H1 (cell line): Measurements from ENCODE around the gene RPS6KA2. TPM values are rescaled to one million over a fixed set of nuclear protein-coding genes. Genes with fewer than 3 reads are reported as not detected.

Source experiments
- CTCF ChIA-PET: fragments of 300-600 bp; sonication (Branson Sonifier 250); formaldehyde crosslinking; loops from one replicate; lab custom pipeline; 2021; ENCODE audit not compliant: partially characterized antibody; lab: Charles Lee
- POLR2A ChIA-PET: fragments of 300-600 bp; sonication (Branson Sonifier 250); formaldehyde crosslinking; loops from one replicate; lab custom pipeline; 2021; ENCODE audit warnings: inconsistent platforms; ENCODE audit not compliant: partially characterized antibody; lab: Charles Lee
- DNase-seq, 2 experiments: peaks; one replicate each; pipeline versions ENCODE4 v3.0.0 to v3.0.0-alpha.2; 2010 to 2022; ENCODE audit warnings: low spot score in 2 of 2, low read depth in 1 of 2, mixed read lengths in 1 of 2
- FAIRE-seq: peaks from 2 replicates; lab custom pipeline; 2011; peaks lifted over from hg19 to GRCh38; lab: Jason Lieb, UNC
- H2AFZ ChIP-seq: 2 replicates; pipeline ENCODE4 v1.8.1; 2012; ENCODE audit warnings: low read length, inconsistent platforms
- H2AK5ac ChIP-seq: 2 replicates; pipeline ENCODE4 v1.6.1; 2013; ENCODE audit warnings: low read depth, low read length
- H2BK120ac ChIP-seq: replicated peaks from 2 replicates; pipeline ENCODE3; 2013; ENCODE audit warnings: low read depth, low read length, inconsistent platforms
- H2BK12ac ChIP-seq: 2 replicates; pipeline ENCODE4 v1.6.1; 2013; ENCODE audit warnings: low read depth, low read length
- H2BK15ac ChIP-seq: 2 replicates; pipeline ENCODE4 v1.6.1; 2013; ENCODE audit warnings: low read length
- H2BK20ac ChIP-seq: 2 replicates; pipeline ENCODE4 v1.6.1; 2013; ENCODE audit warnings: low read length
- H2BK5ac ChIP-seq: 2 replicates; pipeline ENCODE4 v1.6.1; 2013; ENCODE audit warnings: low read depth, low read length
- H3K14ac ChIP-seq: 2 replicates; pipeline ENCODE4 v1.6.1; 2013; ENCODE audit warnings: inconsistent platforms; ENCODE audit not compliant: insufficient read length
- H3K18ac ChIP-seq: 2 replicates; pipeline ENCODE4 v1.6.1; 2013; ENCODE audit warnings: low read length; ENCODE audit errors: extremely low read depth
- H3K23ac ChIP-seq: 2 replicates; pipeline ENCODE4 v1.6.1; 2013; ENCODE audit warnings: inconsistent platforms; ENCODE audit not compliant: insufficient read length
- H3K23me2 ChIP-seq: 2 replicates; pipeline ENCODE4 v1.6.1; 2013; ENCODE audit warnings: low read depth, low read length
- H3K27ac ChIP-seq: 2 replicates; pipeline ENCODE4 v1.6.1; 2011; ENCODE audit warnings: low read depth, low read length, inconsistent platforms
- H3K27me3 ChIP-seq, 4 experiments: replicated peaks in 1 of 4; 1 replicate in 1 of 4; 2 replicates in 3 of 4; pipeline versions ENCODE4 v1.6.1 to v1.8.1; 2011 to 2013; ENCODE audit warnings: low read length in 3 of 4, mild to moderate bottlenecking in 3 of 4, inconsistent platforms in 2 of 4, mixed read lengths in 2 of 4, moderate library complexity in 1 of 4; ENCODE audit not compliant: control insufficient read depth in 3 of 4, insufficient read depth in 3 of 4; ENCODE audit errors: extremely low read depth in 1 of 4
- H3K36me3 ChIP-seq, 4 experiments: 2 replicates each; pipeline versions ENCODE4 v1.6.1 to v1.8.1; 2011 to 2013; ENCODE audit warnings: mild to moderate bottlenecking in 4 of 4, low read length in 3 of 4, moderate library complexity in 2 of 4, control low read depth in 1 of 4, inconsistent platforms in 1 of 4; ENCODE audit not compliant: insufficient read depth in 4 of 4, control insufficient read depth in 2 of 4
- H3K4ac ChIP-seq: replicated peaks from 2 replicates; pipeline ENCODE3; 2013; ENCODE audit warnings: low read length, low read depth, mixed read lengths, inconsistent platforms; ENCODE audit not compliant: insufficient read length
- H3K4me1 ChIP-seq, 4 experiments: replicated peaks in 1 of 4; 1 replicate in 1 of 4; 2 replicates in 3 of 4; pipeline versions ENCODE4 v1.6.1 to v1.8.1; 2011 to 2013; ENCODE audit warnings: low read length in 3 of 4, inconsistent platforms in 2 of 4, mixed read lengths in 1 of 4; ENCODE audit not compliant: insufficient read depth in 4 of 4, control insufficient read depth in 3 of 4
- H3K4me2 ChIP-seq, 2 experiments: 2 replicates each; pipeline versions ENCODE4 v1.6.1 to v1.8.1; 2011 to 2013; ENCODE audit warnings: low read depth in 2 of 2, low read length in 2 of 2, control low read depth in 1 of 2, inconsistent platforms in 1 of 2, mild to moderate bottlenecking in 1 of 2; ENCODE audit not compliant: insufficient read depth in 1 of 2
- H3K4me3 ChIP-seq, 4 experiments: fragments of 200-600, 300-600 bp in 1 of 4; sonication (generic), shearing (Covaris generic), sonication (Bioruptor Twin) in 1 of 4; 2 replicates each; pipeline versions ENCODE4 v1.5.1 to v1.8.1; 2011 to 2016; ENCODE audit warnings: low read length in 4 of 4, low read depth in 3 of 4, control low read depth in 2 of 4, inconsistent platforms in 2 of 4, mild to moderate bottlenecking in 2 of 4, mixed read lengths in 1 of 4, moderate library complexity in 1 of 4; ENCODE audit not compliant: insufficient read depth in 2 of 4; ENCODE audit errors: extremely low read depth in 1 of 4
- H3K56ac ChIP-seq: replicated peaks from 2 replicates; pipeline ENCODE3; 2013; ENCODE audit warnings: low read depth, mild to moderate bottlenecking, mixed read lengths, low read length, inconsistent platforms; ENCODE audit not compliant: insufficient read length
- H3K79me1 ChIP-seq: 2 replicates; pipeline ENCODE4 v1.6.1; 2013; ENCODE audit warnings: low read depth, low read length, control low read depth
- H3K79me2 ChIP-seq, 2 experiments: 2 replicates each; pipeline versions ENCODE4 v1.6.1 to v1.8.1; 2012 to 2013; ENCODE audit warnings: low read length in 2 of 2, mild to moderate bottlenecking in 2 of 2, inconsistent platforms in 1 of 2; ENCODE audit not compliant: insufficient read depth in 2 of 2, control insufficient read depth in 1 of 2
- H3K9ac ChIP-seq, 4 experiments: replicated peaks in 1 of 4; 1 replicate in 1 of 4; 2 replicates in 3 of 4; pipeline versions ENCODE4 v1.6.1 to v1.8.1; 2011 to 2013; ENCODE audit warnings: low read depth in 3 of 4, low read length in 3 of 4, control low read depth in 2 of 4, mild to moderate bottlenecking in 2 of 4, moderate library complexity in 2 of 4, inconsistent platforms in 1 of 4; ENCODE audit errors: extremely low read depth in 1 of 4
- H3K9me3 ChIP-seq, 2 experiments: 2 replicates each; pipeline versions ENCODE4 v1.6.1 to v1.8.1; 2012 to 2013; ENCODE audit warnings: mild to moderate bottlenecking in 2 of 2, moderate library complexity in 2 of 2, control low read depth in 1 of 2, inconsistent platforms in 1 of 2, low read depth in 1 of 2, low read length in 1 of 2, mixed read lengths in 1 of 2; ENCODE audit not compliant: insufficient read depth in 2 of 2
- H4K20me1 ChIP-seq, 2 experiments: replicated peaks in 1 of 2; 2 replicates each; pipeline versions ENCODE3 to v1.8.1; 2011 to 2013; ENCODE audit warnings: inconsistent platforms in 2 of 2, low read length in 2 of 2, mild to moderate bottlenecking in 1 of 2; ENCODE audit not compliant: insufficient read depth in 2 of 2, control insufficient read depth in 1 of 2
- H4K5ac ChIP-seq: 2 replicates; pipeline ENCODE4 v1.6.1; 2013; ENCODE audit warnings: low read length, low read depth, mixed read lengths, inconsistent platforms; ENCODE audit not compliant: insufficient read length
- H4K8ac ChIP-seq: 2 replicates; pipeline ENCODE4 v1.8.0; 2013; ENCODE audit warnings: mild to moderate bottlenecking, moderate library complexity, low read length, inconsistent platforms; ENCODE audit not compliant: insufficient read depth; ENCODE audit errors: extremely low read depth
- H4K91ac ChIP-seq: replicated peaks from 2 replicates; pipeline ENCODE3; 2013; ENCODE audit warnings: low read length, mixed read lengths, inconsistent platforms; ENCODE audit not compliant: insufficient read length
- BCL11A ChIP-seq, 2 experiments: IDR thresholded peaks; one replicate each; pipeline ENCODE4 v1.6.1; 2011; ENCODE audit warnings: low read depth in 2 of 2, low read length in 2 of 2, mild to moderate bottlenecking in 2 of 2
- CREB1 ChIP-seq: IDR thresholded peaks from 2 replicates; pipeline ENCODE4 v1.6.1; 2012; ENCODE audit warnings: inconsistent platforms
- GABPA ChIP-seq: IDR thresholded peaks from 2 replicates; pipeline ENCODE4 v1.6.1; 2011; ENCODE audit warnings: mild to moderate bottlenecking, low read length, moderate library complexity, borderline replicate concordance; ENCODE audit not compliant: insufficient read depth
- GTF2F1 ChIP-seq: IDR thresholded peaks from 2 replicates; pipeline ENCODE4 v1.6.1; 2012; ENCODE audit warnings: low read depth, low read length, improper control_type of control experiment, borderline replicate concordance
- NRF1 ChIP-seq: IDR thresholded peaks from 2 replicates; pipeline ENCODE4 v1.6.1; 2011; ENCODE audit warnings: mild to moderate bottlenecking, low read depth, low read length, improper control_type of control experiment
- RBBP5 ChIP-seq: IDR thresholded peaks from 2 replicates; pipeline ENCODE4 v1.7.1; 2012; ENCODE audit warnings: low read depth, mild to moderate bottlenecking, inconsistent platforms, low read length, moderate library complexity, borderline replicate concordance
- SAP30 ChIP-seq: fragments of 300-600 bp; sonication (generic); IDR thresholded peaks from 2 replicates; pipeline ENCODE4 v1.7.1; 2012; ENCODE audit warnings: low read length, moderate library complexity, mild to moderate bottlenecking, inconsistent platforms; ENCODE audit not compliant: insufficient read depth, insufficient replicate concordance
- SIN3A ChIP-seq, 2 experiments: IDR thresholded peaks in 1 of 2; conservative IDR thresholded peaks in 1 of 2; 2 replicates each; pipeline ENCODE4 v1.6.1; 2011 to 2012; ENCODE audit warnings: low read length in 2 of 2, improper control_type of control experiment in 1 of 2, low read depth in 1 of 2, mild to moderate bottlenecking in 1 of 2
- TAF7 ChIP-seq: optimal IDR thresholded peaks from 2 replicates; pipeline ENCODE3; 2011; ENCODE audit warnings: low read depth, mild to moderate bottlenecking, inconsistent platforms, low read length, moderate library complexity, borderline replicate concordance
- WGBS, 2 experiments: shearing (Covaris generic) in 1 of 2; methylation state at CpG; one replicate each; pipeline versions ENCODE4 v1.1.6 to v1.1.7; 2013 to 2015; ENCODE audit warnings: low lambda C conversion rate in 2 of 2, mixed read lengths in 2 of 2, inconsistent platforms in 1 of 2, low coverage in 1 of 2, missing lambda C conversion rate in 1 of 2; ENCODE audit not compliant: insufficient replicate concordance in 2 of 2, insufficient coverage in 1 of 2, insufficient read length in 1 of 2; ENCODE audit errors: extremely low coverage in 1 of 2, missing lambda C conversion rate in 1 of 2; 5-methylcytosine and 5-hydroxymethylcytosine counted together
- polyA plus RNA-seq, 7 experiments: library from polyadenylated mRNA; depleted of rRNA in 3 of 7; stranded (reverse) in 5 of 7; unstranded in 2 of 7; fragments of >200 nt in 5 of 7; fragments of 200-250 nt in 2 of 7; gene quantifications; 1 replicate in 5 of 7; 2 replicates in 1 of 7; 4 replicates in 1 of 7; pipeline versions ENCODE4 v1.2.1 to v1.2.3, GENCODE V29; 2011 to 2013; ENCODE audit warnings: missing spikeins in 2 of 7, mixed read lengths in 2 of 7
- total RNA-seq: library from RNA; stranded (reverse); fragmentation: NEBNext Ultra II Directional; extraction: Animal tissue kit (Norgen Biotek cat#: 25700); gene quantifications from 2 replicates; pipeline ENCODE4 v1.2.1, GENCODE V29; 2021

RPS6KA2 gene
- total and polyA plus RNA-seq, 2 of the 8 experiments (the other 6 are each of a cell fraction or from before 2014, with no cell fraction given): 8.8 to 25.7 TPM

DNA sequence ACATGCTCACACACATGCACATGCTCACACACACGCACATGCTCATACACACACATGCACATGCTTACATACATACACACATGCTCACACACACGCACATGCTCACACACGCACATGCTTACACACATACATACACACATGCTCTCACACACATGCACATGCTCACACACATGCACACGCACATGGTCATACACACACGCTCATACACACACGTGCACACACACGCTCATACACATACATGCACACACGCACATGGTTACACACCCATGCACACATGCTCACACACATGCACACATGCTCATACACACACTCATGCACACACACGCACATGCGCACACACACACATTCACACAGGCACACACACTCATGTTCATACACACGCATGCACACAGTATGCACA lies 20.8 kb upstream of the RPS6KA2 start:
- Histone ChIP-seq H2BK15ac (peak overlapping the region; percentile 48), H3K4me1 (peaks cover 3 to 17% (median 10%) of the 10 kb centered on the region in 4 experiments), H4K91ac (peak overlapping the region; percentile 85), H3K9me3 (peaks cover 0 to 4% of the 10 kb centered on the region in 2 experiments; a peak in 1 of 4 replicates), H3K36me3 (peaks cover 0 to 5% (median 0%) of the 10 kb centered on the region in 4 experiments; a peak in 1 of 8 replicates), H2AFZ (no peak overlapping the region), H3K56ac (no peak overlapping the region), H3K4me3 (no peak overlapping the region), H3K4ac (peak overlapping the region; percentile 79), H3K9ac (0 out of 7 replicates have a peak overlapping the region, but pooled peaks of 1 of the 4 experiments have one; percentile 10), H2BK12ac (peak overlapping the region; percentile 89; the same call in 1 of the 2 replicates), H3K79me2 (no peaks in the 10 kb centered on the region), H4K8ac (no peak overlapping the region), H4K20me1 (peaks cover 0 to 5% of the 10 kb centered on the region in 2 experiments)
- no peak for DNase-seq
- ChIA-PET CTCF (interaction anchor here (0.7 kb wide), 1 partner anchor 184 kb away, joined by 3 read pairs; no protein-coding TSS in a partner anchor), POLR2A (no interaction called here)
- TF ChIP-seq CREB1: no peak
- no peak for TF ChIP-seq GTF2F1
- TF ChIP-seq TAF7: no peak
- no peak for TF ChIP-seq SAP30
- TF ChIP-seq SIN3A (conservative IDR thresholded peaks at IDR 0.05 in 1 of 2, IDR thresholded peaks at IDR 0.05 in 1 of 2; ENCODE audit: low read depth in 1 of 2, low read length in 2 of 2): no peak
- no peak for TF ChIP-seq BCL11A (IDR thresholded peaks at IDR 0.05; ENCODE audit: low read depth in 2 of 2, low read length in 2 of 2)
- no peak for TF ChIP-seq GABPA
- no peak for TF ChIP-seq NRF1
- TF ChIP-seq RBBP5: no peak
- TF ChIP-seq, all 59 proteins: peak for 0
- H3K79me1 ChIP-seq: no peaks in the 10 kb centered on the region
- H3K27ac ChIP-seq: no peak overlapping the region
- H3K14ac ChIP-seq: peak overlapping the region; percentile 87
- no peak overlapping the region for H2BK120ac ChIP-seq
- H2BK5ac ChIP-seq: peak overlapping the region; percentile 46; the same call in 1 of the 2 replicates
- H3K4me2 ChIP-seq: peak overlapping the region in 1 of 2 experiments; percentile 27; a peak in 1 of 4 replicates
- H2AK5ac ChIP-seq: peak overlapping the region; percentile 85
- FAIRE-seq: no peak
- peaks cover 6% of the 10 kb centered on the region for H3K23me2 ChIP-seq
- WGBS, 2 experiments: 87% methylated on average over 11 of the region's 11 CpGs; no CpG with 5 or more reads in 1 of the 2 experiments
- H3K18ac ChIP-seq: no peak overlapping the region; the same call in 1 of the 2 replicates
- no peak overlapping the region for H4K5ac ChIP-seq
- peak overlapping the region; percentile 39 for H3K23ac ChIP-seq
- no peaks in the 10 kb centered on the region; a peak in 1 of 7 replicates for H3K27me3 ChIP-seq
- H2BK20ac ChIP-seq: peak overlapping the region; percentile 13; the same call in 1 of the 2 replicates
